ENCODE results near the gene UGT1A5. TPM values are rescaled to one million over a fixed set of nuclear protein-coding genes. Genes with fewer than 3 reads are reported as not detected.

UGT1A5 gene
- total RNA-seq, 2 donors from 2014 or later: not detected

GRCh38 chr2:233778030-233778429, 65.3 kb downstream of the UGT1A5 start, which contains the start of gene MROH2A:
Gene MROH2A, plus strand, starts transcription at chr2:233778330. Its CDS starts 1,029 bp downstream, at chr2:233779359.
- Histone ChIP-seq H3K4me3 (ENCODE audit: low read length) (no peak within 1 kb of the TSS), H3K9ac (ENCODE audit: extremely low read depth, low read length, poor library complexity, severe bottlenecking) (no peak within 1 kb of the TSS), H3K27me3 (ENCODE audit: control insufficient read depth, insufficient read depth, low read length, poor library complexity, severe bottlenecking) (no peaks in the 10 kb centered on the region), H3K36me3 (ENCODE audit: control insufficient read depth, insufficient read depth, low read length) (no peaks in the 10 kb centered on the region), H3K9me3 (ENCODE audit: control insufficient read depth, low read length) (peaks cover 10% of the 10 kb centered on the region), H3K27ac (ENCODE audit: low read depth, low read length) (no peak within 1 kb of the TSS), H3K4me1 (ENCODE audit: control insufficient read depth, insufficient read depth, low read length) (no peaks in the 10 kb centered on the region)
- H3K27ac Mint-ChIP-seq: no peak within 1 kb of the TSS
- peaks cover 5% of the 10 kb centered on the region for H3K27me3 Mint-ChIP-seq (ENCODE audit: insufficient read depth)
- peaks cover 22% of the 10 kb centered on the region for H3K9me3 Mint-ChIP-seq
- no peaks in the 10 kb centered on the region for H3K4me1 Mint-ChIP-seq
- H3K36me3 Mint-ChIP-seq (ENCODE audit: low read depth): no peaks in the 10 kb centered on the region
- DNase-seq: no peak
- TF ChIP-seq, protein P1, sequence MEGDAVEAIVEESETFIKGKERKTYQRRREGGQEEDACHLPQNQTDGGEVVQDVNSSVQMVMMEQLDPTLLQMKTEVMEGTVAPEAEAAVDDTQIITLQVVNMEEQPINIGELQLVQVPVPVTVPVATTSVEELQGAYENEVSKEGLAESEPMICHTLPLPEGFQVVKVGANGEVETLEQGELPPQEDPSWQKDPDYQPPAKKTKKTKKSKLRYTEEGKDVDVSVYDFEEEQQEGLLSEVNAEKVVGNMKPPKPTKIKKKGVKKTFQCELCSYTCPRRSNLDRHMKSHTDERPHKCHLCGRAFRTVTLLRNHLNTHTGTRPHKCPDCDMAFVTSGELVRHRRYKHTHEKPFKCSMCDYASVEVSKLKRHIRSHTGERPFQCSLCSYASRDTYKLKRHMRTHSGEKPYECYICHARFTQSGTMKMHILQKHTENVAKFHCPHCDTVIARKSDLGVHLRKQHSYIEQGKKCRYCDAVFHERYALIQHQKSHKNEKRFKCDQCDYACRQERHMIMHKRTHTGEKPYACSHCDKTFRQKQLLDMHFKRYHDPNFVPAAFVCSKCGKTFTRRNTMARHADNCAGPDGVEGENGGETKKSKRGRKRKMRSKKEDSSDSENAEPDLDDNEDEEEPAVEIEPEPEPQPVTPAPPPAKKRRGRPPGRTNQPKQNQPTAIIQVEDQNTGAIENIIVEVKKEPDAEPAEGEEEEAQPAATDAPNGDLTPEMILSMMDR (conservative IDR thresholded peaks at IDR 0.05): no peak
- H3K4me3 Mint-ChIP-seq: no peak within 1 kb of the TSS
- 81% methylated on average over 2 of the region's 2 CpGs; no CpG with 5 or more reads in 1 of the 2 experiments for WGBS, 2 experiments (ENCODE audit: insufficient coverage in 1 of 2, insufficient read length in 1 of 2)

DNA sequence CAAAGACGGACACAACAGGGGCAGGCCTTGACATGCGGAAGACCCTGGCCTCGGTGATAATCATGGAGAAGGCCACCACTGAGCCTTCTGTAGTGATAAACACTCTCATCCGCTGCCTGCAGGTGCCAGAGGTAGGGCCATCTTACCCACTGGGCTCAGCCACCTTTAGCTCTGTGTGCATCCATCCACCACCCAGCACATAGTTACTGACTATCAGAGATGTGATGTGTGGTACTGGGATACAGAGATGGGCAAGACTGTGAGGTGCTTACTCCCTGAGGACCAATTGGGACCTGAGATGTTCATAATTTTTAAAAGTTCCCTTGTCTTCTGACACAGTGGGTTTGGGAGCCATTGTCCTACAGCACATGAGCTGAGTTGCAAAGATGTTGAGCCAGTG, 67.0 kb downstream of the UGT1A5 start:
- H3K27ac ChIP-seq (ENCODE audit: low read depth, low read length): no peak overlapping the region
- no peak overlapping the region for H3K4me3 Mint-ChIP-seq
- H3K27me3 ChIP-seq (ENCODE audit: control insufficient read depth, insufficient read depth, low read length, poor library complexity, severe bottlenecking): no peaks in the 10 kb centered on the region
- H3K4me1 ChIP-seq (ENCODE audit: control insufficient read depth, insufficient read depth, low read length): no peaks in the 10 kb centered on the region
- DNase-seq: no peak
- H3K4me3 ChIP-seq (ENCODE audit: low read length): no peak overlapping the region
- peaks cover 22% of the 10 kb centered on the region for H3K9me3 Mint-ChIP-seq
- no peak overlapping the region for H3K9ac ChIP-seq (ENCODE audit: extremely low read depth, low read length, poor library complexity, severe bottlenecking)
- TF ChIP-seq, protein P1 (conservative IDR thresholded peaks at IDR 0.05): no peak
- peaks cover 10% of the 10 kb centered on the region for H3K9me3 ChIP-seq (ENCODE audit: control insufficient read depth, low read length)
- H3K27me3 Mint-ChIP-seq (ENCODE audit: insufficient read depth): peaks cover 5% of the 10 kb centered on the region
- no peaks in the 10 kb centered on the region for H3K36me3 Mint-ChIP-seq (ENCODE audit: low read depth)
- H3K4me1 Mint-ChIP-seq: no peaks in the 10 kb centered on the region
- 91 to 100% methylated on average over 3 to 4 of the region's 4 CpGs for WGBS, 2 experiments (ENCODE audit: insufficient coverage in 1 of 2, insufficient read length in 1 of 2)
- H3K36me3 ChIP-seq (ENCODE audit: control insufficient read depth, insufficient read depth, low read length): no peaks in the 10 kb centered on the region
- no peak overlapping the region for H3K27ac Mint-ChIP-seq

DNA sequence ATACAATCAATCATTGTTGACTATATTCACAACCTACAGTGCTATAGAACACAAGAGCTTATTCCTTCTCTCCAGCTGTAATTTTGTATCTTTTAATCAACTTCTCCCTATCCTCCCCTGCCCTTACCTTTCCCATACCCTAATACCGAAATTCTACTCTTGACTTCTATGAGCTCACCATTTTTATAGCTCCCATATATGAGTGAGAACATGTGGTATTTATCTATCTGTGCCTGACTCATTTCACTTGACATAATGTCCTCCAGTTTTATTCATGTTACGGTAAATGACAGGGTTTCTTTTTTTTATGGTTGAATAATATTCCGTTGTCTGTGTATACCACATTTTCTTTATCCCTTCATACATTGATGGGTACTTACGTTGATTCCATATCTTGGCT, 68.1 kb downstream of the UGT1A5 start:
- no peak overlapping the region for H3K4me3 Mint-ChIP-seq
- no peaks in the 10 kb centered on the region for H3K36me3 Mint-ChIP-seq (ENCODE audit: low read depth)
- H3K36me3 ChIP-seq (ENCODE audit: control insufficient read depth, insufficient read depth, low read length): no peaks in the 10 kb centered on the region
- DNase-seq: no peak
- peaks cover 15% of the 10 kb centered on the region for H3K9me3 Mint-ChIP-seq
- H3K27me3 ChIP-seq (ENCODE audit: control insufficient read depth, insufficient read depth, low read length, poor library complexity, severe bottlenecking): no peaks in the 10 kb centered on the region
- H3K4me3 ChIP-seq (ENCODE audit: low read length): no peak overlapping the region
- H3K9me3 ChIP-seq (ENCODE audit: control insufficient read depth, low read length): peaks cover 7% of the 10 kb centered on the region
- H3K27ac ChIP-seq (ENCODE audit: low read depth, low read length): no peak overlapping the region
- H3K4me1 ChIP-seq (ENCODE audit: control insufficient read depth, insufficient read depth, low read length): no peaks in the 10 kb centered on the region
- H3K27ac Mint-ChIP-seq: no peak overlapping the region
- TF ChIP-seq, protein P1 (conservative IDR thresholded peaks at IDR 0.05): no peak
- peaks cover 5% of the 10 kb centered on the region for H3K27me3 Mint-ChIP-seq (ENCODE audit: insufficient read depth)
- H3K9ac ChIP-seq (ENCODE audit: extremely low read depth, low read length, poor library complexity, severe bottlenecking): no peak overlapping the region
- 85 to 100% methylated on average over 1 to 3 of the region's 4 CpGs for WGBS, 2 experiments (ENCODE audit: insufficient coverage in 1 of 2, insufficient read length in 1 of 2)
- H3K4me1 Mint-ChIP-seq: no peaks in the 10 kb centered on the region

Measured in endodermal cell (in vitro differentiated cells).